GM23338 (cell line): Measurements from ENCODE around the gene HCN3. TPM values are rescaled to one million over a fixed set of nuclear protein-coding genes. Genes with fewer than 3 reads are reported as not detected.

ENCODE experiments used
- ATAC-seq: fragments of 200-7000 bp; cut with Tn5 transposase; 3 replicates; pipeline ENCODE4 v1.9.1; 2020
- DNase-seq: peaks from one replicate; pipeline ENCODE4 v3.0.0-alpha.2; 2015; ENCODE audit warnings: low spot score
- H2AFZ ChIP-seq: fragments of 200-600 bp; sonication (generic); 2 replicates; pipeline ENCODE4 v1.8.0; 2016; ENCODE audit warnings: antibody characterized with exemption, mild to moderate bottlenecking, moderate library complexity
- H3F3A ChIP-seq: fragments of 200-600 bp; sonication (generic); replicated peaks from 2 replicates; pipeline ENCODE4 v1.8.0; 2017; ENCODE audit warnings: antibody characterized with exemption, mixed run types, low read depth
- H3K27ac ChIP-seq: fragments of 200-600 bp; sonication (generic); 2 replicates; pipeline ENCODE4 v1.6.1; 2016; ENCODE audit warnings: low read depth
- H3K27me3 ChIP-seq: fragments of 200-600 bp; sonication (generic); 2 replicates; pipeline ENCODE4 v1.8.0; 2016; ENCODE audit warnings: mild to moderate bottlenecking, mixed run types, moderate library complexity; ENCODE audit not compliant: insufficient read depth
- H3K36me3 ChIP-seq: fragments of 200-600 bp; sonication (generic); 2 replicates; pipeline ENCODE4 v1.8.0; 2016; ENCODE audit warnings: mild to moderate bottlenecking; ENCODE audit not compliant: insufficient read depth
- H3K4me1 ChIP-seq: fragments of 200-600 bp; sonication (generic); 2 replicates; pipeline ENCODE4 v1.8.0; 2016; ENCODE audit warnings: mild to moderate bottlenecking, moderate library complexity; ENCODE audit not compliant: insufficient read depth
- H3K4me2 ChIP-seq: fragments of 200-600 bp; sonication (generic); 2 replicates; pipeline ENCODE4 v1.7.1; 2017; ENCODE audit warnings: mixed run types
- H3K4me3 ChIP-seq: fragments of 200-600 bp; sonication (generic); 2 replicates; pipeline ENCODE4 v1.6.1; 2016; ENCODE audit warnings: mixed run types
- H3K79me2 ChIP-seq: fragments of 200-600 bp; sonication (generic); replicated peaks from 2 replicates; pipeline ENCODE4 v1.8.0; 2017; ENCODE audit warnings: mild to moderate bottlenecking; ENCODE audit not compliant: insufficient read depth
- H3K9me2 ChIP-seq: fragments of 200-600 bp; sonication (generic); 2 replicates; pipeline ENCODE4 v1.8.0; 2017; ENCODE audit not compliant: insufficient read depth
- H4K20me1 ChIP-seq: fragments of 200-600 bp; sonication (generic); replicated peaks from 2 replicates; pipeline ENCODE4 v1.8.0; 2017; ENCODE audit warnings: mild to moderate bottlenecking; ENCODE audit not compliant: insufficient read depth
- H3K27ac Mint-ChIP-seq: 2 replicates; pipeline ENCODE4 v1.8.0; 2020; ENCODE audit warnings: inconsistent platforms, mild to moderate bottlenecking, moderate library complexity, mixed read lengths
- H3K27me3 Mint-ChIP-seq: 3 replicates; pipeline ENCODE4 v1.8.0; 2022; ENCODE audit warnings: low read depth, mild to moderate bottlenecking, moderate library complexity, mixed read lengths, inconsistent platforms; ENCODE audit not compliant: insufficient read depth, poor library complexity
- H3K36me3 Mint-ChIP-seq: 3 replicates; pipeline ENCODE4 v1.8.0; 2021; ENCODE audit warnings: low read depth, mild to moderate bottlenecking, inconsistent platforms, moderate library complexity, mixed read lengths
- H3K4me1 Mint-ChIP-seq: 3 replicates; pipeline ENCODE4 v1.8.0; 2020; ENCODE audit warnings: mild to moderate bottlenecking, inconsistent platforms, mixed read lengths
- H3K4me3 Mint-ChIP-seq: 3 replicates; pipeline ENCODE4 v1.8.0; 2021; ENCODE audit warnings: moderate library complexity, mild to moderate bottlenecking, inconsistent platforms, mixed read lengths
- H3K9me3 Mint-ChIP-seq: 3 replicates; pipeline ENCODE4 v1.8.0; 2020; ENCODE audit warnings: moderate library complexity, mild to moderate bottlenecking, inconsistent platforms, mixed read lengths
- CREB1 ChIP-seq: fragments of 250-450 bp; sonication (Bioruptor Pico); IDR thresholded peaks from 2 replicates; pipeline ENCODE4 v1.5.0; 2020; ENCODE audit warnings: low read depth, mild to moderate bottlenecking, moderate library complexity
- EZH2 ChIP-seq: fragments of 200-600 bp; sonication (generic); IDR thresholded peaks from one replicate; pipeline ENCODE4 v1.8.0; 2017; ENCODE audit warnings: antibody characterized with exemption, mild to moderate bottlenecking, low read depth; ENCODE audit not compliant: unreplicated experiment
- EZH2phosphoT487 ChIP-seq: fragments of 200-600 bp; sonication (generic); IDR thresholded peaks from one replicate; pipeline ENCODE4 v1.8.1; 2018; ENCODE audit warnings: antibody characterized with exemption; ENCODE audit not compliant: unreplicated experiment
- JUNB ChIP-seq: IDR thresholded peaks from one replicate; pipeline ENCODE4 v1.6.1; 2016; ENCODE audit warnings: antibody characterized with exemption; ENCODE audit not compliant: unreplicated experiment
- NANOG ChIP-seq: IDR thresholded peaks from 2 replicates; pipeline ENCODE4 v1.6.1; 2016; ENCODE audit warnings: antibody characterized with exemption, borderline replicate concordance
- POLR2AphosphoS5 ChIP-seq: IDR thresholded peaks from 2 replicates; pipeline ENCODE4 v1.6.1; 2016; ENCODE audit warnings: antibody characterized with exemption, low read depth
- STAT1 ChIP-seq: IDR thresholded peaks from one replicate; pipeline ENCODE4 v1.6.1; 2016; ENCODE audit warnings: antibody characterized with exemption; ENCODE audit not compliant: unreplicated experiment
- ZNF114 ChIP-seq: fragments of 250-450 bp; sonication (Bioruptor Pico); IDR thresholded peaks from 2 replicates; pipeline ENCODE4 v1.5.0; 2020; ENCODE audit warnings: mild to moderate bottlenecking, moderate library complexity
- polyA plus RNA-seq: library from polyadenylated mRNA; unstranded; fragments of >200 nt; fragmentation: Nextera tagmentation; extraction: Ambion mirVana; gene quantifications from 2 replicates; pipeline ENCODE4 v1.2.1, GENCODE V29; 2016
- total RNA-seq: library from RNA; depleted of rRNA; stranded (reverse); fragments of >200 nt; shearing (Covaris generic); gene quantifications from 2 replicates; pipeline ENCODE4 v1.2.3, GENCODE V29; 2014
- TF ChIP-seq, protein P1 (sequence below): IDR thresholded peaks from 2 replicates; pipeline ENCODE4 v1.6.1; 2016; ENCODE audit warnings: antibody characterized with exemption
- TF ChIP-seq, protein P2 (sequence below): fragments of 250-450 bp; sonication (Bioruptor Pico); IDR thresholded peaks from 2 replicates; pipeline ENCODE4 v1.5.0; 2020; ENCODE audit warnings: mild to moderate bottlenecking, moderate library complexity
- TF ChIP-seq, protein P3 (sequence below), 2 experiments: fragments of 200-600 bp in 1 of 2; sonication (generic) in 1 of 2; conservative IDR thresholded peaks; 2 replicates each; pipeline versions ENCODE4 v1.5.1 to v1.6.1; 2016 to 2017; ENCODE audit warnings: antibody characterized with exemption in 2 of 2, low read depth in 2 of 2, mild to moderate bottlenecking in 2 of 2, moderate library complexity in 1 of 2

The HCN3 gene
- total and polyA plus RNA-seq, 2 experiments from 2014 or later = 3.4 to 4.9 TPM

DNA sequence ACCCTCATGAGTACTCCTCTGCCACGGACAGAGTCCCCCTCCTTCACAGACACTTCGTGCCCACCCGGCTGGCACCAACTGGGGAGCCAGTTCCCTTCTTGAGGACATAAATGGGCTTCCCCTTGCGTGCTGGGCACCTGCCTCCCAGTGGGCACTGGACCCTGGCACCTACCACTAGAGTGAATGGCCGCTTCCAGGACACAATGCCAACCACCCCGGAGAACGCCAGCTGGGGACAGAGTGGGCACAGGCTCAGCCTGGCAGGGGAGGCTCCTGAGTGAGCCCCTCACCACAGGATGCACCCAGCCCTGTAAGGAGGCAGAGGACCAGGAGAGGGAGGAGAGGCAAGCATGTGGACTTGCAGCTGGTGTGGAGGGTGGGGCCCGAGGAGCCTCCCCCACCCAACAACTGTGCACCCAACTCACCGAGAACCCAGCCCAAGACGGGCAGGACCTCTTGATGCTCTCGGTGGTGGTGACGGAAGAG is 23.0 kb upstream of the HCN3 start:
- Histone ChIP-seq H3K27ac (no peak overlapping the region), H3K36me3 (peaks cover 9% of the 10 kb centered on the region; the same call in 1 of the 2 replicates), H3K4me2 (peak overlapping the region; percentile 98), H3F3A (peaks cover 17% of the 10 kb centered on the region; the same call in 1 of the 2 replicates), H3K9me2 (no peaks in the 10 kb centered on the region), H4K20me1 (no peaks in the 10 kb centered on the region), H3K79me2 (no peaks in the 10 kb centered on the region; the same call in 1 of the 2 replicates), H2AFZ (no peak overlapping the region), H3K4me1 (peaks cover 16% of the 10 kb centered on the region; the same call in 1 of the 2 replicates), H3K27me3 (no peaks in the 10 kb centered on the region), H3K4me3 (peak overlapping the region; percentile 89)
- peaks cover 13% of the 10 kb centered on the region for H3K27me3 Mint-ChIP-seq
- H3K36me3 Mint-ChIP-seq = peaks cover 18% of the 10 kb centered on the region
- no peak overlapping the region for H3K27ac Mint-ChIP-seq
- TF ChIP-seq, protein P1, sequence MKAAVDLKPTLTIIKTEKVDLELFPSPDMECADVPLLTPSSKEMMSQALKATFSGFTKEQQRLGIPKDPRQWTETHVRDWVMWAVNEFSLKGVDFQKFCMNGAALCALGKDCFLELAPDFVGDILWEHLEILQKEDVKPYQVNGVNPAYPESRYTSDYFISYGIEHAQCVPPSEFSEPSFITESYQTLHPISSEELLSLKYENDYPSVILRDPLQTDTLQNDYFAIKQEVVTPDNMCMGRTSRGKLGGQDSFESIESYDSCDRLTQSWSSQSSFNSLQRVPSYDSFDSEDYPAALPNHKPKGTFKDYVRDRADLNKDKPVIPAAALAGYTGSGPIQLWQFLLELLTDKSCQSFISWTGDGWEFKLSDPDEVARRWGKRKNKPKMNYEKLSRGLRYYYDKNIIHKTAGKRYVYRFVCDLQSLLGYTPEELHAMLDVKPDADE = no peak
- TF ChIP-seq POLR2AphosphoS5 = no peak
- H3K4me3 Mint-ChIP-seq = peak overlapping the region; percentile 83
- H3K4me1 Mint-ChIP-seq = peaks cover 28% of the 10 kb centered on the region
- ATAC-seq (no peak), DNase-seq (no peak)
- H3K9me3 Mint-ChIP-seq = no peaks in the 10 kb centered on the region

DNA sequence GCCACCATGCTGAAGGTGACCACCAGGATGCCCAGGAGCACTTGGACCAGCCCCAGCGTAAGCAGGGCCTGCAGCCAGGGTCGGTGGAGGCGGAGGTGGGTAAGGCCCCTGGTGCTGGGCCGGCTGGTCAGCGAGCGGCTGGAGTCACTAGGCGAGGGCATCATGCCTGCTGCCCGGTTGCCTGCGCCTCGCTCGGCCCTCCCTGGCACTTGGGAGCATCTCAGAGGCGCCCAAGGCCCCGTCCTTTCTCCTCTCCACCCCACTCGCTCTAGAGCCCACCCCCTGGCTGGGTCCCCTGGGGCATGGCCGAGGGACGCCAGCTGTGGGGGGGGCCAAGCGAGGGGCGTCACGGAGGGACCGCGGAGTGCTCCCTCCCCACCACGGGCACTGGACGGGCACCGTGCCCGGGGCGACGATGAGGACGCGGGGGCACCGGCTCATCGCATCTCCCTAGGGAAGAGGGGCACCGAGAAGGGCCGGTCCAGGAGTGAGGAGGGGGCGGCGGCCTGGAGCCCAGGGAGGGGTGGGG is 22.5 kb upstream of the HCN3 start:
- Mint-ChIP-seq H3K27me3 (peaks cover 13% of the 10 kb centered on the region), H3K36me3 (peaks cover 20% of the 10 kb centered on the region), H3K9me3 (no peaks in the 10 kb centered on the region), H3K4me3 (peak overlapping the region; percentile 83), H3K4me1 (peaks cover 28% of the 10 kb centered on the region), H3K27ac (no peak overlapping the region)
- peak; percentile 9; the same call in 2 of the 3 replicates for ATAC-seq
- H4K20me1 ChIP-seq = no peaks in the 10 kb centered on the region
- DNase-seq = no peak
- H3K4me1 ChIP-seq = peaks cover 16% of the 10 kb centered on the region; the same call in 1 of the 2 replicates
- peaks cover 9% of the 10 kb centered on the region; the same call in 1 of the 2 replicates for H3K36me3 ChIP-seq
- peak overlapping the region; percentile 69; the same call in 1 of the 2 replicates for H2AFZ ChIP-seq
- no peaks in the 10 kb centered on the region for H3K9me2 ChIP-seq
- H3K27me3 ChIP-seq = no peaks in the 10 kb centered on the region
- H3F3A ChIP-seq = peaks cover 17% of the 10 kb centered on the region; the same call in 1 of the 2 replicates
- peak overlapping the region; percentile 98 for H3K4me2 ChIP-seq
- H3K27ac ChIP-seq = no peak overlapping the region
- H3K4me3 ChIP-seq = peak overlapping the region; percentile 89
- no peaks in the 10 kb centered on the region; the same call in 1 of the 2 replicates for H3K79me2 ChIP-seq
- TF ChIP-seq, protein P2, sequence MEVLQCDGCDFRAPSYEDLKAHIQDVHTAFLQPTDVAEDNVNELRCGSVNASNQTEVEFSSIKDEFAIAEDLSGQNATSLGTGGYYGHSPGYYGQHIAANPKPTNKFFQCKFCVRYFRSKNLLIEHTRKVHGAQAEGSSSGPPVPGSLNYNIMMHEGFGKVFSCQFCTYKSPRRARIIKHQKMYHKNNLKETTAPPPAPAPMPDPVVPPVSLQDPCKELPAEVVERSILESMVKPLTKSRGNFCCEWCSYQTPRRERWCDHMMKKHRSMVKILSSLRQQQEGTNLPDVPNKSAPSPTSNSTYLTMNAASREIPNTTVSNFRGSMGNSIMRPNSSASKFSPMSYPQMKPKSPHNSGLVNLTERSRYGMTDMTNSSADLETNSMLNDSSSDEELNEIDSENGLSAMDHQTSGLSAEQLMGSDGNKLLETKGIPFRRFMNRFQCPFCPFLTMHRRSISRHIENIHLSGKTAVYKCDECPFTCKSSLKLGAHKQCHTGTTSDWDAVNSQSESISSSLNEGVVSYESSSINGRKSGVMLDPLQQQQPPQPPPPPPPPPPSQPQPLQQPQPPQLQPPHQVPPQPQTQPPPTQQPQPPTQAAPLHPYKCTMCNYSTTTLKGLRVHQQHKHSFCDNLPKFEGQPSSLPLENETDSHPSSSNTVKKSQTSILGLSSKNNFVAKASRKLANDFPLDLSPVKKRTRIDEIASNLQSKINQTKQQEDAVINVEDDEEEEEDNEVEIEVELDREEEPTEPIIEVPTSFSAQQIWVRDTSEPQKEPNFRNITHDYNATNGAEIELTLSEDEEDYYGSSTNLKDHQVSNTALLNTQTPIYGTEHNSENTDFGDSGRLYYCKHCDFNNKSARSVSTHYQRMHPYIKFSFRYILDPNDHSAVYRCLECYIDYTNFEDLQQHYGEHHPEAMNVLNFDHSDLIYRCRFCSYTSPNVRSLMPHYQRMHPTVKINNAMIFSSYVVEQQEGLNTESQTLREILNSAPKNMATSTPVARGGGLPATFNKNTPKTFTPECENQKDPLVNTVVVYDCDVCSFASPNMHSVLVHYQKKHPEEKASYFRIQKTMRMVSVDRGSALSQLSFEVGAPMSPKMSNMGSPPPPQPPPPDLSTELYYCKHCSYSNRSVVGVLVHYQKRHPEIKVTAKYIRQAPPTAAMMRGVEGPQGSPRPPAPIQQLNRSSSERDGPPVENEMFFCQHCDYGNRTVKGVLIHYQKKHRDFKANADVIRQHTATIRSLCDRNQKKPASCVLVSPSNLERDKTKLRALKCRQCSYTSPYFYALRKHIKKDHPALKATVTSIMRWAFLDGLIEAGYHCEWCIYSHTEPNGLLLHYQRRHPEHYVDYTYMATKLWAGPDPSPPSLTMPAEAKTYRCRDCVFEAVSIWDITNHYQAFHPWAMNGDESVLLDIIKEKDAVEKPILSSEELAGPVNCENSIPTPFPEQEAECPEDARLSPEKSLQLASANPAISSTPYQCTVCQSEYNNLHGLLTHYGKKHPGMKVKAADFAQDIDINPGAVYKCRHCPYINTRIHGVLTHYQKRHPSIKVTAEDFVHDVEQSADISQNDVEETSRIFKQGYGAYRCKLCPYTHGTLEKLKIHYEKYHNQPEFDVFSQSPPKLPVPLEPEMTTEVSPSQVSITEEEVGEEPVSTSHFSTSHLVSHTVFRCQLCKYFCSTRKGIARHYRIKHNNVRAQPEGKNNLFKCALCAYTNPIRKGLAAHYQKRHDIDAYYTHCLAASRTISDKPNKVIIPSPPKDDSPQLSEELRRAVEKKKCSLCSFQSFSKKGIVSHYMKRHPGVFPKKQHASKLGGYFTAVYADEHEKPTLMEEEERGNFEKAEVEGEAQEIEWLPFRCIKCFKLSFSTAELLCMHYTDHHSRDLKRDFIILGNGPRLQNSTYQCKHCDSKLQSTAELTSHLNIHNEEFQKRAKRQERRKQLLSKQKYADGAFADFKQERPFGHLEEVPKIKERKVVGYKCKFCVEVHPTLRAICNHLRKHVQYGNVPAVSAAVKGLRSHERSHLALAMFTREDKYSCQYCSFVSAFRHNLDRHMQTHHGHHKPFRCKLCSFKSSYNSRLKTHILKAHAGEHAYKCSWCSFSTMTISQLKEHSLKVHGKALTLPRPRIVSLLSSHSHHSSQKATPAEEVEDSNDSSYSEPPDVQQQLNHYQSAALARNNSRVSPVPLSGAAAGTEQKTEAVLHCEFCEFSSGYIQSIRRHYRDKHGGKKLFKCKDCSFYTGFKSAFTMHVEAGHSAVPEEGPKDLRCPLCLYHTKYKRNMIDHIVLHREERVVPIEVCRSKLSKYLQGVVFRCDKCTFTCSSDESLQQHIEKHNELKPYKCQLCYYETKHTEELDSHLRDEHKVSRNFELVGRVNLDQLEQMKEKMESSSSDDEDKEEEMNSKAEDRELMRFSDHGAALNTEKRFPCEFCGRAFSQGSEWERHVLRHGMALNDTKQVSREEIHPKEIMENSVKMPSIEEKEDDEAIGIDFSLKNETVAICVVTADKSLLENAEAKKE (CRISPR knock-in tag) = no peak
- TF ChIP-seq NANOG (no peak), CREB1 (CRISPR knock-in tag) (no peak), JUNB (no peak), ZNF114 (CRISPR knock-in tag) (no peak), EZH2phosphoT487 (no peak), POLR2AphosphoS5 (no peak), EZH2 (no peak), STAT1 (no peak)
- TF ChIP-seq, protein P3, sequence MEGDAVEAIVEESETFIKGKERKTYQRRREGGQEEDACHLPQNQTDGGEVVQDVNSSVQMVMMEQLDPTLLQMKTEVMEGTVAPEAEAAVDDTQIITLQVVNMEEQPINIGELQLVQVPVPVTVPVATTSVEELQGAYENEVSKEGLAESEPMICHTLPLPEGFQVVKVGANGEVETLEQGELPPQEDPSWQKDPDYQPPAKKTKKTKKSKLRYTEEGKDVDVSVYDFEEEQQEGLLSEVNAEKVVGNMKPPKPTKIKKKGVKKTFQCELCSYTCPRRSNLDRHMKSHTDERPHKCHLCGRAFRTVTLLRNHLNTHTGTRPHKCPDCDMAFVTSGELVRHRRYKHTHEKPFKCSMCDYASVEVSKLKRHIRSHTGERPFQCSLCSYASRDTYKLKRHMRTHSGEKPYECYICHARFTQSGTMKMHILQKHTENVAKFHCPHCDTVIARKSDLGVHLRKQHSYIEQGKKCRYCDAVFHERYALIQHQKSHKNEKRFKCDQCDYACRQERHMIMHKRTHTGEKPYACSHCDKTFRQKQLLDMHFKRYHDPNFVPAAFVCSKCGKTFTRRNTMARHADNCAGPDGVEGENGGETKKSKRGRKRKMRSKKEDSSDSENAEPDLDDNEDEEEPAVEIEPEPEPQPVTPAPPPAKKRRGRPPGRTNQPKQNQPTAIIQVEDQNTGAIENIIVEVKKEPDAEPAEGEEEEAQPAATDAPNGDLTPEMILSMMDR (conservative IDR thresholded peaks at IDR 0.05; ENCODE audit: low read depth in 2 of 2) = no peak
- TF ChIP-seq, protein P1 = no peak
